Neural cell (in vitro differentiated cells): Measurements from ENCODE around the gene C19orf33. TPM values are rescaled to one million over a fixed set of nuclear protein-coding genes. Genes with fewer than 3 reads are reported as not detected.

Source experiments
- H2AFZ ChIP-seq: fragments of 200-600, 300-800 bp; sonication (generic), shearing (Covaris generic); 2 replicates; pipeline ENCODE4 v1.6.0; 2014; ENCODE audit warnings: low read depth, mild to moderate bottlenecking, antibody characterized with exemption, low read length, moderate library complexity
- H3F3A ChIP-seq: fragments of 200-600 bp; shearing (Covaris generic); 2 replicates; pipeline ENCODE4 v1.6.1; 2016; ENCODE audit warnings: mild to moderate bottlenecking, moderate library complexity, mixed read lengths, antibody characterized with exemption, low read length; ENCODE audit not compliant: insufficient read depth, poor library complexity, severe bottlenecking
- H3K27ac ChIP-seq: fragments of 200-600, 300-800 bp; sonication (generic), shearing (Covaris generic); 2 replicates; pipeline ENCODE4 v1.5.1; 2014; ENCODE audit warnings: mild to moderate bottlenecking, low read length, moderate library complexity
- H3K27me3 ChIP-seq: fragments of 300-800, 200-600 bp; sonication (generic), shearing (Covaris generic); 2 replicates; pipeline ENCODE4 v1.6.0; 2014; ENCODE audit warnings: mild to moderate bottlenecking, low read depth, low read length, moderate library complexity; ENCODE audit not compliant: insufficient read depth
- H3K36me3 ChIP-seq: fragments of 300-800, 200-600 bp; sonication (generic), shearing (Covaris generic); 2 replicates; pipeline ENCODE4 v1.5.1; 2014; ENCODE audit warnings: mild to moderate bottlenecking, antibody characterized with exemption, low read length, moderate library complexity; ENCODE audit not compliant: insufficient read depth
- H3K4me2 ChIP-seq: fragments of 300-800, 200-600 bp; sonication (generic), shearing (Covaris generic); 2 replicates; pipeline ENCODE4 v1.6.0; 2014; ENCODE audit warnings: mild to moderate bottlenecking, low read length
- H3K4me3 ChIP-seq: fragments of 300-800, 200-600 bp; sonication (generic), shearing (Covaris generic); 2 replicates; pipeline ENCODE4 v1.5.1; 2014; ENCODE audit warnings: mild to moderate bottlenecking, low read length, moderate library complexity
- H3K79me2 ChIP-seq: fragments of 200-600 bp; shearing (Covaris generic); replicated peaks from 2 replicates; pipeline ENCODE4 v1.6.0; 2014; ENCODE audit warnings: mild to moderate bottlenecking, low read length, moderate library complexity; ENCODE audit not compliant: insufficient read depth
- H3K9ac ChIP-seq: fragments of 300-800, 200-600 bp; sonication (generic), shearing (Covaris generic); 2 replicates; pipeline ENCODE4 v1.6.1; 2016; ENCODE audit warnings: mild to moderate bottlenecking, low read length, mixed read lengths
- H3K9me2 ChIP-seq: fragments of 200-600 bp; shearing (Covaris generic); 2 replicates; pipeline ENCODE4 v1.6.1; 2016; ENCODE audit warnings: mild to moderate bottlenecking, low read length, mixed read lengths; ENCODE audit not compliant: insufficient read depth
- H3K9me3 ChIP-seq: fragments of 200-600, 300-800 bp; sonication (generic), shearing (Covaris generic); 2 replicates; pipeline ENCODE4 v1.6.1; 2016; ENCODE audit warnings: mild to moderate bottlenecking, mixed run types, low read length, moderate library complexity, mixed read lengths
- H4K20me1 ChIP-seq: fragments of 200-600 bp; shearing (Covaris generic); 2 replicates; pipeline ENCODE4 v1.6.1; 2016; ENCODE audit warnings: mild to moderate bottlenecking, mixed run types; ENCODE audit not compliant: insufficient read depth
- EP300 ChIP-seq: fragments of 450-650 bp; conservative IDR thresholded peaks from 2 replicates; pipeline ENCODE4 v1.6.1; 2014; ENCODE audit warnings: antibody characterized with exemption, mild to moderate bottlenecking, moderate library complexity; ENCODE audit not compliant: poor library complexity, severe bottlenecking
- EZH2 ChIP-seq: fragments of 200-600, 300-800 bp; shearing (Covaris generic), sonication (generic); IDR thresholded peaks from 2 replicates; pipeline ENCODE4 v1.6.1; 2014; ENCODE audit warnings: antibody characterized with exemption, low read length, borderline replicate concordance, mild to moderate bottlenecking; ENCODE audit not compliant: insufficient read depth, poor library complexity, severe bottlenecking
- MXI1 ChIP-seq: fragments of 450-650 bp; conservative IDR thresholded peaks from 2 replicates; pipeline ENCODE4 v1.6.1; 2014; ENCODE audit warnings: antibody characterized with exemption, mild to moderate bottlenecking; ENCODE audit not compliant: poor library complexity, severe bottlenecking
- POLR2AphosphoS5 ChIP-seq: IDR thresholded peaks from 2 replicates; pipeline ENCODE4 v1.6.1; 2012
- RAD21 ChIP-seq: fragments of 450-650 bp; conservative IDR thresholded peaks from 2 replicates; pipeline ENCODE4 v1.6.1; 2014; ENCODE audit warnings: antibody characterized with exemption, mild to moderate bottlenecking, moderate library complexity
- SMC3 ChIP-seq: fragments of 450-650 bp; conservative IDR thresholded peaks from 2 replicates; pipeline ENCODE4 v1.6.1; 2014; ENCODE audit warnings: antibody characterized with exemption, mild to moderate bottlenecking, moderate library complexity; ENCODE audit not compliant: poor library complexity
- TAF1 ChIP-seq: IDR thresholded peaks from 2 replicates; pipeline ENCODE4 v1.6.1; 2012; ENCODE audit warnings: low read depth
- polyA plus RNA-seq: library from polyadenylated mRNA; depleted of rRNA; stranded (reverse); fragments of >200 nt; gene quantifications from 2 replicates; pipeline ENCODE4 v1.2.3, GENCODE V29; 2014
- TF ChIP-seq, protein P1 (sequence below): fragments of 450-650 bp; IDR thresholded peaks from 2 replicates; pipeline ENCODE4 v1.5.1; 2014; ENCODE audit warnings: antibody characterized with exemption, mild to moderate bottlenecking, moderate library complexity; ENCODE audit not compliant: poor library complexity, severe bottlenecking
- TF ChIP-seq, protein P2 (sequence below): IDR thresholded peaks from 2 replicates; pipeline ENCODE4 v1.6.1; 2012; ENCODE audit warnings: borderline replicate concordance

The C19orf33 gene
- polyA plus RNA-seq, 1 donor from 2014 or later = not detected

DNA sequence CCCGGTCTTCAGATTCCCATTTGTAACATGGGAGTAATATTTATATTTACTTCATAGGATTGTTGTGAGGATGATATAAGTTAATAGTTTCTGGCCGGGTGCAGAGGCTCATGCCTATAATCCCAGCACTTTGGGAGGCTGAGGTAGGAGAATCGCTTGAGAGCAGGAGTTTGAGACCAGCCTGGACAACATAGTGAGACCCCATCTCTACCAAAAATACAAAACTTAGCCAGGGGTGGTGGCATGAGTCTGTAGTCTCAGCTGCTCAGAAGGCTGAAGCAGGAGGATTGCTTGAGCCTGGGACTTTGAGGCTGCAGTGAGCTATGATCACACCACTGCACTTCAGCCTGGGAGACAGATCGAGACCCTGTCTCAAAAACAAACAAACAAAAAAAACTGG lies 42.8 kb downstream of the C19orf33 start:
- no peak overlapping the region for H3K9ac ChIP-seq
- TF ChIP-seq EZH2 (no peak), TAF1 (no peak), RAD21 (no peak), MXI1 (no peak), SMC3 (no peak), EP300 (no peak), POLR2AphosphoS5 (no peak)
- TF ChIP-seq, protein P1, sequence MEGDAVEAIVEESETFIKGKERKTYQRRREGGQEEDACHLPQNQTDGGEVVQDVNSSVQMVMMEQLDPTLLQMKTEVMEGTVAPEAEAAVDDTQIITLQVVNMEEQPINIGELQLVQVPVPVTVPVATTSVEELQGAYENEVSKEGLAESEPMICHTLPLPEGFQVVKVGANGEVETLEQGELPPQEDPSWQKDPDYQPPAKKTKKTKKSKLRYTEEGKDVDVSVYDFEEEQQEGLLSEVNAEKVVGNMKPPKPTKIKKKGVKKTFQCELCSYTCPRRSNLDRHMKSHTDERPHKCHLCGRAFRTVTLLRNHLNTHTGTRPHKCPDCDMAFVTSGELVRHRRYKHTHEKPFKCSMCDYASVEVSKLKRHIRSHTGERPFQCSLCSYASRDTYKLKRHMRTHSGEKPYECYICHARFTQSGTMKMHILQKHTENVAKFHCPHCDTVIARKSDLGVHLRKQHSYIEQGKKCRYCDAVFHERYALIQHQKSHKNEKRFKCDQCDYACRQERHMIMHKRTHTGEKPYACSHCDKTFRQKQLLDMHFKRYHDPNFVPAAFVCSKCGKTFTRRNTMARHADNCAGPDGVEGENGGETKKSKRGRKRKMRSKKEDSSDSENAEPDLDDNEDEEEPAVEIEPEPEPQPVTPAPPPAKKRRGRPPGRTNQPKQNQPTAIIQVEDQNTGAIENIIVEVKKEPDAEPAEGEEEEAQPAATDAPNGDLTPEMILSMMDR = no peak
- TF ChIP-seq, protein P2, sequence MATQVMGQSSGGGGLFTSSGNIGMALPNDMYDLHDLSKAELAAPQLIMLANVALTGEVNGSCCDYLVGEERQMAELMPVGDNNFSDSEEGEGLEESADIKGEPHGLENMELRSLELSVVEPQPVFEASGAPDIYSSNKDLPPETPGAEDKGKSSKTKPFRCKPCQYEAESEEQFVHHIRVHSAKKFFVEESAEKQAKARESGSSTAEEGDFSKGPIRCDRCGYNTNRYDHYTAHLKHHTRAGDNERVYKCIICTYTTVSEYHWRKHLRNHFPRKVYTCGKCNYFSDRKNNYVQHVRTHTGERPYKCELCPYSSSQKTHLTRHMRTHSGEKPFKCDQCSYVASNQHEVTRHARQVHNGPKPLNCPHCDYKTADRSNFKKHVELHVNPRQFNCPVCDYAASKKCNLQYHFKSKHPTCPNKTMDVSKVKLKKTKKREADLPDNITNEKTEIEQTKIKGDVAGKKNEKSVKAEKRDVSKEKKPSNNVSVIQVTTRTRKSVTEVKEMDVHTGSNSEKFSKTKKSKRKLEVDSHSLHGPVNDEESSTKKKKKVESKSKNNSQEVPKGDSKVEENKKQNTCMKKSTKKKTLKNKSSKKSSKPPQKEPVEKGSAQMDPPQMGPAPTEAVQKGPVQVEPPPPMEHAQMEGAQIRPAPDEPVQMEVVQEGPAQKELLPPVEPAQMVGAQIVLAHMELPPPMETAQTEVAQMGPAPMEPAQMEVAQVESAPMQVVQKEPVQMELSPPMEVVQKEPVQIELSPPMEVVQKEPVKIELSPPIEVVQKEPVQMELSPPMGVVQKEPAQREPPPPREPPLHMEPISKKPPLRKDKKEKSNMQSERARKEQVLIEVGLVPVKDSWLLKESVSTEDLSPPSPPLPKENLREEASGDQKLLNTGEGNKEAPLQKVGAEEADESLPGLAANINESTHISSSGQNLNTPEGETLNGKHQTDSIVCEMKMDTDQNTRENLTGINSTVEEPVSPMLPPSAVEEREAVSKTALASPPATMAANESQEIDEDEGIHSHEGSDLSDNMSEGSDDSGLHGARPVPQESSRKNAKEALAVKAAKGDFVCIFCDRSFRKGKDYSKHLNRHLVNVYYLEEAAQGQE = no peak
- H4K20me1 ChIP-seq = no peaks in the 10 kb centered on the region
- H3F3A ChIP-seq = no peaks in the 10 kb centered on the region
- H2AFZ ChIP-seq = no peak overlapping the region
- H3K27ac ChIP-seq = no peak overlapping the region
- no peaks in the 10 kb centered on the region for H3K9me3 ChIP-seq
- H3K27me3 ChIP-seq = no peaks in the 10 kb centered on the region
- H3K4me3 ChIP-seq = no peak overlapping the region
- H3K4me2 ChIP-seq = no peak overlapping the region
- no peaks in the 10 kb centered on the region for H3K9me2 ChIP-seq
- no peaks in the 10 kb centered on the region for H3K79me2 ChIP-seq
- H3K36me3 ChIP-seq = no peaks in the 10 kb centered on the region

DNA sequence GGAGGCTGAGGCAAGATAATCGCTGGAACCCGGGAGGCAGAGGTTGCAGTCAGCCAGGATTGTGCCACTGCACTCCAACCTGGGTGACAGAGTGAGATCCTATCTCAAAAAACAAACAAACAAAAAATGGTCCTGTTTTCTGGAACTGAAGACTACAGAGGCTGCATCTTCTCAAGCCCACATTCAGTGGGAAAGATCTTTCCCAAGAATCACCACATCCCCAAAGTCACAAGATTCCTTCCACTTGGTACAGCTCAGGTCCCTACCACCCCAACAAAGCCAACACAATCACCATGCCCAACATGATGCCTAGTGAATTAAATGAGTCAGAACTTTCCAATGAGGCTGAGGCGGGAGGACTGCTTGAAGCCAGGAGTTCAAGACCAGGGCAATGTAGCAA lies 46.8 kb downstream of the C19orf33 start:
- Histone ChIP-seq H3K79me2 (no peaks in the 10 kb centered on the region), H3K36me3 (no peaks in the 10 kb centered on the region), H3K9me2 (no peaks in the 10 kb centered on the region), H3K4me2 (no peak overlapping the region), H3K27ac (no peak overlapping the region), H3F3A (no peaks in the 10 kb centered on the region), H4K20me1 (no peaks in the 10 kb centered on the region), H3K9ac (no peak overlapping the region), H3K4me3 (no peak overlapping the region), H2AFZ (no peak overlapping the region), H3K27me3 (no peaks in the 10 kb centered on the region), H3K9me3 (no peaks in the 10 kb centered on the region)
- TF ChIP-seq RAD21 = no peak
- no peak for TF ChIP-seq SMC3
- TF ChIP-seq EP300 = no peak
- TF ChIP-seq, protein P2 = no peak
- no peak for TF ChIP-seq POLR2AphosphoS5
- TF ChIP-seq MXI1 = no peak
